Left ventricle myocardium inferior (tissue), 1 donor: Measurements from ENCODE around the gene ATP6V0E1. TPM values are rescaled to one million over a fixed set of nuclear protein-coding genes. Genes with fewer than 3 reads are reported as not detected.

ENCODE experiments used
- DNase-seq: peaks from one replicate; pipeline ENCODE4 v3.0.0-alpha.2; 2020
- H3K27ac ChIP-seq: fragments of 200-600 bp; replicated peaks from 2 replicates; pipeline ENCODE4 v1.8.0; 2021
- H3K27me3 ChIP-seq: fragments of 200-600 bp; 2 replicates; pipeline ENCODE4 v1.8.0; 2021; ENCODE audit warnings: low read depth
- H3K36me3 ChIP-seq: fragments of 200-600 bp; 2 replicates; pipeline ENCODE4 v1.8.0; 2021
- H3K4me1 ChIP-seq: fragments of 200-600 bp; 2 replicates; pipeline ENCODE4 v1.8.0; 2021
- H3K4me3 ChIP-seq: fragments of 200-600 bp; 2 replicates; pipeline ENCODE4 v1.8.0; 2021; ENCODE audit warnings: mild to moderate bottlenecking, moderate library complexity
- H3K9me3 ChIP-seq: fragments of 200-600 bp; replicated peaks from 2 replicates; pipeline ENCODE4 v1.8.0; 2021
- intact Hi-C: fragments of 100-400 bp; cut with micrococcal nuclease; formaldehyde crosslinking; loops from one replicate; pipeline ENCODE4 v1.11.0; 2022
- total RNA-seq: library from RNA; stranded (reverse); fragmentation: NEBNext Ultra II Directional; extraction: Animal tissue kit (Norgen Biotek cat#: 25700); gene quantifications from one replicate; pipeline ENCODE4 v1.2.1, GENCODE V29; 2021
- TF ChIP-seq, protein P1 (sequence below): fragments of 200-600 bp; IDR thresholded peaks from 2 replicates; pipeline ENCODE4 v1.8.0; 2021; ENCODE audit warnings: antibody characterized with exemption, mild to moderate bottlenecking, borderline replicate concordance
- donor health status: DM: no; HTN: yes; CAD: no; lungs with severe emphysema.

ATP6V0E1 gene
- total RNA-seq, 1 donor from 2014 or later = 208 TPM

DNA sequence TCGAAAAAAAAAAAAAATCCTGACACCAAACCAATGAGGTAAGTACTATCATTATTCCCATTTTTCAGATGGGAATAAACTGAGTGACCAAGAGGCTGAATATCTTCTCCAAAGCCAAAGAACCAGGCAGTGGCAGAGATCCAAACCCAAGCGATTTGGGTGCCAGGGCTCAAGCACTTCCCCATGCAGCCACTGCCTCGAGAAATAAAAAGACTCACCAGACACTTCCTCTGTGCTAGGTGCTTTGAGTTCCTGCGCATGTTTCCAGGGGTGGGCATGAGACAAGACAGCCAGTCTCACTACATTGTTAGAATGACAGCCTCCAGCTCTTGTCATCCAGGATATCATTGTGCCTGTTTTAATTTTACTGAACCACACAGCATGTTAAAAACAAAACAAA is 26.6 kb upstream of the ATP6V0E1 start:
- no peaks in the 10 kb centered on the region for H3K9me3 ChIP-seq
- no peak overlapping the region for H3K27ac ChIP-seq
- H3K36me3 ChIP-seq = peaks cover 5% of the 10 kb centered on the region
- no peak for DNase-seq
- intact Hi-C loops = no loop called here
- H3K4me1 ChIP-seq = peaks cover 33% of the 10 kb centered on the region
- no peaks in the 10 kb centered on the region for H3K27me3 ChIP-seq
- TF ChIP-seq, protein P1, sequence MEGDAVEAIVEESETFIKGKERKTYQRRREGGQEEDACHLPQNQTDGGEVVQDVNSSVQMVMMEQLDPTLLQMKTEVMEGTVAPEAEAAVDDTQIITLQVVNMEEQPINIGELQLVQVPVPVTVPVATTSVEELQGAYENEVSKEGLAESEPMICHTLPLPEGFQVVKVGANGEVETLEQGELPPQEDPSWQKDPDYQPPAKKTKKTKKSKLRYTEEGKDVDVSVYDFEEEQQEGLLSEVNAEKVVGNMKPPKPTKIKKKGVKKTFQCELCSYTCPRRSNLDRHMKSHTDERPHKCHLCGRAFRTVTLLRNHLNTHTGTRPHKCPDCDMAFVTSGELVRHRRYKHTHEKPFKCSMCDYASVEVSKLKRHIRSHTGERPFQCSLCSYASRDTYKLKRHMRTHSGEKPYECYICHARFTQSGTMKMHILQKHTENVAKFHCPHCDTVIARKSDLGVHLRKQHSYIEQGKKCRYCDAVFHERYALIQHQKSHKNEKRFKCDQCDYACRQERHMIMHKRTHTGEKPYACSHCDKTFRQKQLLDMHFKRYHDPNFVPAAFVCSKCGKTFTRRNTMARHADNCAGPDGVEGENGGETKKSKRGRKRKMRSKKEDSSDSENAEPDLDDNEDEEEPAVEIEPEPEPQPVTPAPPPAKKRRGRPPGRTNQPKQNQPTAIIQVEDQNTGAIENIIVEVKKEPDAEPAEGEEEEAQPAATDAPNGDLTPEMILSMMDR = no peak
- H3K4me3 ChIP-seq = no peak overlapping the region

DNA sequence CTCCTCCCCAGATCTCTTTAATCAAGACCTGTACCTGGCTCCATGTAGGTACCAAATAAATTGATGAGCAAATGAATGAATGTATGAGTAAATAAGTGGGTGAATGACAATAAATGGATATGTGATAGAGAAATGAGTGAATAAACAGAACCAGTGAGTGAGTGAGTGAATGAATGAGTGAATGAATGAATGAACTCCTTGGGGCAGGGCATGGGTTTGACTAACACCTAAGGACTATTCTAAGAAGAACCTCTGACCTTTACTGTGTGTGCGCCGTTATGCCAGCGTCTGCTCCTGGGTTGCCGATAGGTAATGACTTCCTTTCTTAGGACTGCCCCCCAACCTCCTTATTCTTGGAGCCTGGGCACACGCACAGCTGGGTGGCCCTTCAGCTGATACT is 26.1 kb upstream of the ATP6V0E1 start:
- TF ChIP-seq, protein P1 = no peak
- no peak overlapping the region for H3K27ac ChIP-seq

DNA sequence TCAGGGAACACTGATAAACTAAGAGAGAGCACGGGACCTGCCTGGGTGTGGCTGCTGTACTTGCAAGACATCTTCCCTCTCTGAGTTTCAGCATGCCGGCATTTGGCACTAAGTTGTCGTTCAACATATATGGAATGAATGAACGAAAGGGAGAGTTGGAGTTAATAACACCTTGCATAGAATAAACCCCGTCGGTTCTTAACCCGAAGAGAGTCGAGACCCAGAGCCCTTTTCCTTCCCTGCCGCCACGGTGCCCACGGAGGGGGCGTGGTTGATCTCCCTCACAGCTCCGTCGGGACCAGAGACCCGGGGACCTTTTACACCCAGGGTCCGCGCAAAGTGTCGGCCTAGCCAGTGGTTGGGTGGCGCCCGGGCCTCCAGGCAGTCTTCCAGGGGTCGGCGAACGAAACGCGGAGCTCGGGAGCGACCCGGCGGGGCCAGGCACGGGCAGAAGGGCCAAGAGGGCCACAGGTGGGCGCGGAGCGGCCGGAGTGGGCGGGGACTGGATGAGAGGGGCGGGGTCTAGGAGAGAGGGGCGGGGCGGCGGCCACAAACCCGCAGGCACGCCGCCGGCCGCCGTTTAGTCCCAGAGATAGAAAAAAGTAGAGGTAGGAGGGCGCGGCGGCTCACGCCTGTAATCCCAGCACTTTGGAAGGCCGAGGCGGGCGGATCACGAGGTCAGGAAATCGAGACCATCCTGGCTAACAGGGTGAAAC is 25.1 kb upstream of the ATP6V0E1 start:
- Histone ChIP-seq H3K4me3 (peak overlapping the region; percentile 80), H3K4me1 (peaks cover 29% of the 10 kb centered on the region), H3K9me3 (no peaks in the 10 kb centered on the region), H3K36me3 (peaks cover 16% of the 10 kb centered on the region), H3K27ac (peak overlapping the region; percentile 89), H3K27me3 (no peaks in the 10 kb centered on the region)
- intact Hi-C loops = no loop called here
- peak; percentile 64 for DNase-seq
- TF ChIP-seq, protein P1 = no peak

More for the DNA sequence above, 26.1 kb upstream of the ATP6V0E1 start:
- intact Hi-C loops = no loop called here
- H3K9me3 ChIP-seq = no peaks in the 10 kb centered on the region
- no peak for DNase-seq
- H3K27me3 ChIP-seq = no peaks in the 10 kb centered on the region
- no peak overlapping the region for H3K4me3 ChIP-seq
- peaks cover 29% of the 10 kb centered on the region for H3K4me1 ChIP-seq
- H3K36me3 ChIP-seq = peaks cover 9% of the 10 kb centered on the region

DNA sequence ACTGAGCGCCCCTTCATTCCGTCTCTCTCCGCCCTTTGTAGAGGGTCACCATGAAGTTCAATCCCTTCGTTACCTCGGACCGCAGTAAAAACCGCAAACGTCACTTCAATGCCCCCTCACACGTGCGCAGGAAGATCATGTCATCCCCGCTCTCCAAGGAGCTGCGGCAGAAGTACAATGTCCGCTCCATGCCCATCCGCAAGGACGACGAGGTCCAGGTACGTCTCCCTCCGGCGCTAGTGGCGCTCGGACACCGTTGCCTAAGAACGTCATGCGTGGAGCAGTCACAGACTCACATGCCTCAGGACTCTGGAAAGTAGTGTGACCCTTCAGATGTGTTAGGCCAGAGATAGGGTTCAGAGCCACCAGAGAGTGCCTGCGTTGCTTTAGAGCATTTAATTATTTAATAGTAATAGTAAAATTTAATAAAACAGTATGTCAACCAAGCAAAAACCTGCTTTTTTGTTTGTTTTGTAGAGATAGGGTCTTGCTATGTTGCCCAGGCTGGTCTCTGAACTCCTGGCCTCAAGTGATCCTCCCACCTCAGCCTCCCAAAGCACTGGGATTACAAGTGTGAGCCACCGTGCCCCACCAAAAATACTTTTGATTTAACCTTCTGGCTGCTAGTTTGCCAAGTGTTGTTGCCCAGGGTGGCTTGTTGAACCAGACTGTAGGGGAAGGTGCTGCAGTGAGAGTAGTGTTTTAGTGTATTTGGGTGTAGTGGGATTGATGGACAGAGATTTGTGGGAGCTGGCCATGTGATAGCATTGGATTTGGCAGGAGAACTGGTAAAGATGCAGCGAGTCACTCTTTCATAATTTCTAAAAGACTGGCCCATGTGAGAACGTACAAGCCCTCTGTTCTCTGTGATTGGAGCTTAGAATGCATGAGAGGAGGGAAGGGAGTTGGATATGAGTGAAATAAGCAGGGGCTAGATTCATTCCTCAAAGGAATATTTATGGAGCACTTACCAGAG is 23.5 kb upstream of the ATP6V0E1 start:
- DNase-seq = no peak
- Histone ChIP-seq H3K4me1 (peaks cover 29% of the 10 kb centered on the region), H3K4me3 (peak overlapping the region; percentile 80), H3K27ac (peak overlapping the region; percentile 89), H3K9me3 (no peaks in the 10 kb centered on the region), H3K36me3 (peaks cover 32% of the 10 kb centered on the region), H3K27me3 (no peaks in the 10 kb centered on the region)
- TF ChIP-seq, protein P1 = no peak
- intact Hi-C loops = no loop called here

DNA sequence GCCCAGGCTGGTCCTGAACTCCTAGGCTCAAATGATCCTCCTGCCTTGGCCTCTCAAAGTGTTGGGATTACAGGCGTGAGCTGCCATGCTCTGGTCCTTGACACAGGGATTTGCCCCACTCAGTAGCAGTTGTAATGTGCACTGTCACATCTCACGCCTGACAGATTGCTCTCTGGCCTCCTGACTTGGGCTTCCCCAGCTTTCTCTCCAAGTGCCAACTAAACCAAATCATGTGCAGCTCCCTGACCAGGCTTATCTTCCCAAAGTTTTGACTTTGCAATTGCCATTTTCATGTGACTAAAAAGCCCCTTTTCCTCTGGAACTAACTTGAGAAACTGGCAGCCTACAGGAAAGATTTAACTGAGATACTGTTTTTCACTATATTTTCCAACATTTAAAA is 13.7 kb upstream of the ATP6V0E1 start:
- no peak overlapping the region for H3K4me3 ChIP-seq
- H3K9me3 ChIP-seq = no peaks in the 10 kb centered on the region
- H3K27me3 ChIP-seq = no peaks in the 10 kb centered on the region
- TF ChIP-seq, protein P1 = no peak
- intact Hi-C loops = no loop called here
- peaks cover 9% of the 10 kb centered on the region for H3K4me1 ChIP-seq
- no peak overlapping the region for H3K27ac ChIP-seq
- peaks cover 37% of the 10 kb centered on the region for H3K36me3 ChIP-seq
- DNase-seq = no peak
